Activated gamma-delta T cell treated with anti-CD3 and anti-CD28 coated beads, Interleukin-2, amount 50 U/mL, for 16 hours (primary cell): ENCODE measurements around the gene P2RX3.

Source experiments
- DNase-seq: peaks from one replicate; pipeline ENCODE4 v3.0.0-alpha.2; 2020; ENCODE audit warnings: low read depth

The P2RX3 gene

DNA sequence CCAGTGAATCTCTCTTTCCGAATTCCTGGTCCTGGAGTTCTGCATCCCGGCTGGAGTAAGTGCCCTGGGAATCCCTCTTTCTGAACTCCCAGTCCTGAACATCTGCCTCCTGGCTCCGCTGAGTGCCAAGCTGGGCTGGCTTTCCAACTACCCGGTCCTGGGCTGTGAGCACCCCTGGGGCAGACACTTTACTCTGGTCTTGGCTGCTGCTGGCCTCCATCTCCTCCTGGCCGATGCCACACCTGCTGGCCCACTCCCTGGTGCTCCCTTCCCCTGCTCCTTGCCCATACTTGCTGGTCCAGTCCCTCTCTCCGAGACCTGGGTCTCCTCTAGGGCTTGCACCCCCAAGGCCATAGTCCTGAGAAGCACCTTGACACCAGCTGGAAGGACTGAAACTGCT lies 28.1 kb upstream of the P2RX3 start:
- DNase-seq: no peak

DNA sequence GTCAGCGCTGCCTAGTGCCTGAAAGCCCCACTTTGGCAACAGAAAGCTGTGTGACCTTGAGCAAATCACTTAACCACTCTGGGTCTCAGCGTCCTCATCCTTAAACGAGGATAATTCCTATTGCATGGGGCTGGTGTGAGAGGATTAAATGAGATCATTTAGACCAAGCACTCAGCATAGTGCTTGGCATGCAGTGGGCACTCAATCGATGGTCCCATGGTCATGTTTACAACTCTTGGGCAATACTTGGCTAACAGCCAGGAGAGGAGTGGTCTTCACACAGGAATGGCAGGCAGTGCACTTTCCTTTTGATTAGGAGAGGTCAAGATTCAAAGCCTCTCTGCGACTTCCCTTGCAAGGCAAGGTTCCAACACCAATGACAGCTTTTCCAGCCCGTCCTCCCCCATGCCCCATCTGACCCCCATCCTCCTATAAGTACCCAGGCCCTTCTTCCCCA lies 27.5 kb upstream of the P2RX3 start:
- DNase-seq: no peak

DNA sequence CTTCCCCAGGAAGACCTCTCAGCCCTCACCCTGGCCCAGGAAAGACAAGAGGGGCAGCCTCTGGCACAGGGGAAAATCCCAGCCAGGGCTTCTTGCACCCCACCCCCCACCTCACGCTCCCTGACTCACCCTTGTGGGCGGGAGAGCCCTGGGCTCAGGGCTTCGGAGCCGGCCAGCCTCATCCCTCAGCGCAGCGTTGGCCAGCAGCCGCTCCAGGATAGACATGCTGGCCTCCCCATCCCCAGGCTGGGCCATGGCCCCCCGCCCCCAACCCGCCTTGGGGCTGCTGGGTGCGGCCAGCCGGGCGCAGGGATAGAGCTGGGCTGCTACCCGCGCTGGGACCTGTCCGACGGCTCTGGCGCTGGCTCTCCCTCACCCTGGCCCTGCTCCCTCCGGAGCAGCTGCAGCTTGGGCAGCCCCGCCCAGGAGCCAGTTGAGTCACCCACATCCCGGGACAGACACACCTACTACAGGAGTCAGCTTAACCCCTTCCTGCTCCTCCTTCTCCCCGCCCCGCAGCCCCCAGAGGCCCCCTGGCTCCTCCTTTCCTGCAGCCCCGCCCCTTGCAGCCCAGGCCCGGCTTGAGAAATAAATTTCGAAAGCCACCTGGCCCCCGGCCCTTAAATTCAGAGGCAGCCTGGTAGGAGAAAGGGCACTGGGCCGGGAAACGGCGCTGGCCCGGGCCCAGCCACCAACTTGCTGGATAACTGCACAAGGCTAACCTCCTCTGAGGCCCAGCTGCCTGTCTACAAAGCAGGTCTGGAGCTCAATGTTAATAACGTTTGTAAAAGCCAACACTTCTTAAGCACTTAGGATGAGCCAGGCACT lies 26.8 kb upstream of the P2RX3 start:
- DNase-seq: no peak

DNA sequence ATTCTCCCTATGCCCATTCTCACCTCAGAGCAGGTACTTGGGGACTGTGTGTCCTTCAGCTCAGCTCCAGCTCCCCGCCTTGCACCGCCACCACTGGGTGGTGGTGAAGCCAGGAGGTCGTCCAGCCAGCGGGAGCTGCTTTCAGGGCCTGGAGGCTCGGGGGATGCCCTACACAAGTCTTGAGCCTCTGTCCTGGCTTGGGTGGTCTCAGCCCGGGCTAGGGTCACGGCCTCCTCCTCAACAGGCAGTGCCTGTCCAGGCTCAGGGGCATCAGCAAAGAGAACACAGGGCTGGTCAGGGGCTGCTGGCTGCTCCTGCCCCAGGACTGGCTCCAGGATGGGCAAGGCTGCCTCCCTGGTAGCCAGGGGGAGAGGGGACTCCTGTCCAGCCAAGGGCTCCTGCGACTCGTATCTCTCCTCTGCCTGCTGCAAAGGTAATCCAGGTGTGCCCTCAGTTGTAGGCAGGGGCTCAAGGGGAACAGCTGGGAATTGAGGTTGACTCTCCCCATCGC lies 25.6 kb upstream of the P2RX3 start:
- DNase-seq: no peak

DNA sequence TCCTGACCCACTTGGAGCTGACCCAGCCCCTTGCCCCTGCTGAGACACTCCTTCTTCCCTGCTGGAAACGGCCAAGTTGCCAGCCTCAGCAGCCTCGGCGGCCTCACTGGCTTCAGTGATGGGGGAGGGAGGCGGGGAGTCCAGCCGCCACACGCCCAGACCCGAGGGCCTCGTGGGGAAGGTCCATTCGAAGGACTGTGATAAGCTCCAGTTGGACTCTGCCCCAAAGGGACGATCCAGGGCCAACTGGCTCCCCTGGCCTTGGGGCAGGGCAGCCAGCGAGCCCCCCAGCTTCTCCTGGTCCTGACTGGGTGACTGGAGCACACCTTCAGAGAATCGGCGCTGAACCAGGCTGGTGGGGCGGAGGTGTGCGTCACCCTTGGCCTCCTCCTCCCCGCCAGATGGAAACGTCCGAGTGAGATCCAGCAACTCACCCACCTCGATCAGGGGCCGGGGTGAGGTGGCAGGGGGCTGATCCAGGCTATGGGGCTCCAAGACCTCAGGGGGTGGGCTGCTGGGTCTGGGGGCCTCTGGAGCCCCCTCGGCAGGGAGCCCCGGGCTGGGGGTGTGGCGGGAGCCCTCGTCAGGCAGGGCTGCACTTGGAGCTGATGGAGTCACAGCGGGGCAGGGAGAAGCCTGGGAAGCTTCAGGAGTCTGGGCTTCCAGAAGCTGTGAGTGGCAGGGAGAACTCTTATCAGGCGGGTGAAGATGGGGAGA lies 24.9 kb upstream of the P2RX3 start:
- no peak for DNase-seq

DNA sequence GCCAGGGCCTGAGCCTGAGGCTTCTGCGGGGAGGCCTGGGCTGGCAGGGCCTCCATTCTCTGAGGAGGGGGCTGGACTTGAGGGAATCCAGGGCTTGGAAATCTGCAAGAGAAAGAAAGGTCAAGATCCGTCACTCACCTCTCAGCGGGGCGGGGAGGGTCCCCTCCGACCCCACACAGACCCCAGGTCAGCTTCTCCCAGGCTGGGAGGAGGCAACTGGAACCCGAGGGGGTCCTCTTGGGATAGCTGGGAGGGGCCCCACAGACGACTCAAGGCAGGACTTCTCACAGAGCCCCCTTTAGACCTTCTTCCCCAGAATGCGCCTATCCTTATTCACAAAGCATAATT lies 24.4 kb upstream of the P2RX3 start:
- DNase-seq: no peak

DNA sequence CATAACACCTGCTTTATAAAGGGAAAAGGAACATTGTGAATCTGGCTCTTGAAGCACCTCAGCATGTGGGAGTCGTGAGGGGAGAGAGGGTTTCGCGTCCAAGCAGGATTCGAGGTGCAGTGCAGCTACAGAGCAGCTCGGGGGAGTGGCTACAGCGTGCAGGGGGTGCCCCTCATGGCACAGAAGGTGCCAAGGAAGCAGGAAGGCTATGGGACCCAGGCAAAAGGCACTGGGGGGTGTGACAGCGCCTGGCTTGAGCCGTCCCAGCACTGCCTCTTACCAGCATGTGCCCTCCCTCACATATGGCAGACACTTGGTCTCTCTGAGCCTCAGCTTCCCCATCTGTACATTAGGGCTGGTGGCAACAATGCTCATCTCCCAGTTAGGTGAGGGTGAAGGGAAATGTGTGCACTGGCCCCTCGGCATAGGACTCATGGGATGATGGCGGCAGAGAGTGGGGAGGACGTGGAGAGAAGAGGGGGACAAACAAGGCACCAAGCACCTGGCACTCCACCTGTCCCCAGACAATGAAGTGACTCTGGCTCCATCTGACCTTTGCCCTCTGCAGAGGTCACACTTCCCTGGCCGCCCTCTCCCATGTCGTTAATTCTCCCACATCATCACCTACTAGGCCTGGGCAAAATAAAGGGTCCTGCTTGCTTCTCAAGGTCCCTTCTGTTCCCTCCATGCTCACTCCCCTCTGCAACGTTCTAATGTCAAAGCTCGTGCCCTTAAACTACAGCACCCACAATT lies 23.8 kb upstream of the P2RX3 start:
- no peak for DNase-seq

DNA sequence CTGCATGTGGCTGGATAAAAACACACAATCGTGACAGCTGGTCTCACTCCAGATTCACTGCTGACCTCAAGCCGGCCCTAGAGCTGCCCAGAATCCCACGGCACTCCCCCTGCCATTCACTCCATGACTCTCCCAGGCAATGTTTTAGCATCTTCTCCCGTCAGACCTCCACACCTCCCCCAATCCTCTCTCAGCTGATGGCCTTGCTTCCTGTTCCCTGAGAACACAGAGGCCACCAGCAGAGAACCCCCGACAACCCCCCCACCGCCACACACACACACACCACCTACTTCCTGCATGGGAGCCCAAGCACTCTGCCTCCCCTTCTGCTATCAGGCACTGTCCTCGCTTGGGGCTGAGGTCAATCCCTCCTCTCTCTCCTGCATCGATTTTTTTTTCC lies 22.7 kb upstream of the P2RX3 start:
- no peak for DNase-seq

DNA sequence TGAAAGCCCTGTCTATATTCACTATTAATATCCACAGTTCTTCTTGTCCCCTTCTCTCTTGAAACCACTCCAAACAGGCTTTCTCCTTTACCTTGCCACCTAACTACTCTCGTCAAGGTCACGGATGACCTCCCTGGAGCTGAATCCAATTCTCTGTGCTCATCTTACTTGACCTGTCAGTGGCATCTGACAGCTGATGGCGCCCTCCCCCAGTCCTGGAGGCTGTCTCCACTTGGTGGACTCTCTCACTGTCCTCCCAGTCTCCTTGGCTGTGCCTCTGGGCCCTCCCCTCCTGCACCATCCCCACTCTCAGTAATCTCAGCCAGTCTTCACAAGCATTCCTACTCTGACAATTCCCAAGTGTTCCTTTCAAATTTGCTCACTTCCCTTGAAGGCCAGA lies 22.1 kb upstream of the P2RX3 start:
- DNase-seq: no peak

DNA sequence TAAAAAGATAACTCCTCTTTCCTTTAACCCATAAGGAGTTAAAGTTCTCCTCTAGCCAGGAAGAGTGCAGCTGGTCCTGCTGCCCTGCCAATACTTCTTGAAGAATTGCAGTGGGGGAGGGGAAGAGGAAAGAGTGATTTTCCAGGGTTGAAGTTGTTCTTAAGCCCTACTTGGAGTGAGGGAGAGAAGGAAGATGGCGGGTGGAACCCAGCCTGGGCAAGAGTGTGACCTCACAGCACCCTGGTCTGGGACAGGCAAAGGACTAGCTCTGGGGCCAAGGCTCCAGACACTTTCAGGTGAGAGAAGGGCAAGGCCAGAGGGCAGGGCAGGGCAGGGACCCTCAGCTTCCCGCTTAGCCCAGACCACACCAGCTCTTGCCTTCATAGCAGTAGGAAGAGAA lies 20.0 kb upstream of the P2RX3 start:
- DNase-seq: no peak

DNA sequence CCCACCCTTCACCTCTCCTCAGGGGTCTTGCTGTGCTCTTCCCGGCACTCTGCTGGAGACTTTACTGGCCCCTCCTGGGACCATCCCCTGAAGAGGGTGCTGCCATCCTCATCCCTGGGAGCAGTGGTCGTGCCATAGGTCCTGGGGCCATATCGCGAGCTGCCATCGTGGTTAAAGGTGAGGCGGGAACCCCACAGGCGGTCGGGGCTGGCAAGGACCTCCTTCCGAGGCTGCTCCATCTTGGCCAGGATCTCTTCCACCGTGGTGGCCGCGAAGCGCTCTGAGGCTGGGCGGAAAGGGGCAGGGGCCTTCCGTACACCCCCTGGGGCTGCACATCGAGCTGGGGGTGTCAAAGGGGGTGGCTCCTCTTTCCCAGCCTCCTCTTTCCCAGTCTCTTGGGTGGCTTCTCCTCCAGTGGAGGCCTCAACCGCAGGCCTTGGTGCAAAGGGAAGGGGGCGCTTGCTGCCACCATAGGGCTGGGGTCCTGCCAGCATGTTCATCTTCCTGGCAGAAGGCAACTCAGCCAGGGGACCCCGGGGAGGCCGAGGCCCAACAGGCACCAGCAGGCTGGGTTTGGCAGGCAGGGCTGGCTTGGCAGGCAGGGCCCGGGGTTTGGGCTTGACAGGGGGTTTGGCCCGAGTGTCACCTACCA lies 18.0 kb upstream of the P2RX3 start:
- no peak for DNase-seq

DNA sequence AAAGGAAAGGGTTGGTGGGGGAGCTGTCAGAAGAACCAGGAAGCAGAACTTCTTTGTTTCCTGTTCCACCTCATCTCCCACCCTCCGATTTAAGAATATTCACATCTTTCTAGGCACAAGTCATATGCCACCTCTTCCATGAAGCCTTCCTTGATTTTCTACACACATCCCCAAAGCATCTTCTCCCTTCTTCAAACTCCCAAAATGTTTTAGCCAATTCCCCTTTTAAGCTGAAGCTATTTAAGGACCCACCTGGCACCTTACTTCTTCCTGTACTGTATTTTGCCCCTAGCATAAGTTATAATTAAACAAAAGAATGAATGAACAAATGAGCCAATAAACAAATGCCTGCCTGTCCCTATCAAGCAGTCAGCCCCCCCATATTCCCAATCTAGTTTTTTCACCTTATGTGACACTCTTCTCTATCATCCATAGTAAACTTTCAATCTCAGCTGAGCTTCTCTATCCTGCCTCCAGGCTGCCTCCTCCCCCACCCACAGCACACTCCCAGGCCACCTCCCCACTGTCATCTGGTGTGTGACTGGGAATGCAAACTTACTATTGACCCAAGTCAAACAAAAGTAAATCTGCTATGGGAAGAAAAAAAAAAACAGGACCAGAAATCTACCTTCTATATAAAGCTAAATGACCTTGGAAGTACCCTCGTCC lies 17.3 kb upstream of the P2RX3 start:
- no peak for DNase-seq

DNA sequence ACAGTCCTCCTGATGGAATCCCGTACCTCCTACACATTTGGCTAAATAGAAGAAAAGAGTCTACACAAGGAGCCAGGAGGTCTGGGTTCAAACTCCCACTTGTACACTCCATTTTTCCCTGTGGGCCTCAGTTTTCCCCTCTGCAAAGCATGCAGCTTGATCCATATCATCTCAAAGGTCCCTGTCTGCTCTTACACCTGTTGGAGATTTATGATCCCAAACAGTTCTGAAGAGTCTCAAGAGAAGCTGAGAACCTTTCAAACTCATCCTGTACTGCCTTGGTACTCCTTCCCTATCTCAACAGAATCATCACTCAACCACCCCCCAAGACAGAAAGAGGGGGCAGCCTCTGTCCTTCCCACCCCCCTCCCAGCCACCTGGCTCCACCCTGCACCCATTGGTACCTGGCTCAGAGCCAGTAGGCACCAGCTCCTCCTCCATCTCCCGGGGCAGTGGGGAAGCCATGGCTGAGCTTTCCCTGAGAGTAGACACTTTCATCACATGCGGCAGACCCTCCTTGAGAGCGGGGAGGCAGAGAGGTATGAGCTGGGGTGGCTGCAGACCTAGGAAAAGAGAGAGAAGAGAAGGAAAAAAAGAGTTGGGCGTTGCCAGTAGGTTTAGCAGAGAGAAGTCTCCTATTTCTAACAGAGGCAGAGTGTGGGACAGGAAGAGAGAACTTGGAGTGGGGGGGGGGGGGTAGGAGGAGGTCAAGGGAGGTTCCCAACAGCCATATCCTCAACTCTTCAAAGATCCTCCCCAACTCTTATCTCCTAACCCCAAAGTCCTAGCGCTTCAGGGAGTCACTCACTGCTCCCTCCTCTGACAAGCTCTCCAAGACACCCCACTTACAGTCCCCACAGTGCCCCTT lies 16.5 kb upstream of the P2RX3 start:
- no peak for DNase-seq

DNA sequence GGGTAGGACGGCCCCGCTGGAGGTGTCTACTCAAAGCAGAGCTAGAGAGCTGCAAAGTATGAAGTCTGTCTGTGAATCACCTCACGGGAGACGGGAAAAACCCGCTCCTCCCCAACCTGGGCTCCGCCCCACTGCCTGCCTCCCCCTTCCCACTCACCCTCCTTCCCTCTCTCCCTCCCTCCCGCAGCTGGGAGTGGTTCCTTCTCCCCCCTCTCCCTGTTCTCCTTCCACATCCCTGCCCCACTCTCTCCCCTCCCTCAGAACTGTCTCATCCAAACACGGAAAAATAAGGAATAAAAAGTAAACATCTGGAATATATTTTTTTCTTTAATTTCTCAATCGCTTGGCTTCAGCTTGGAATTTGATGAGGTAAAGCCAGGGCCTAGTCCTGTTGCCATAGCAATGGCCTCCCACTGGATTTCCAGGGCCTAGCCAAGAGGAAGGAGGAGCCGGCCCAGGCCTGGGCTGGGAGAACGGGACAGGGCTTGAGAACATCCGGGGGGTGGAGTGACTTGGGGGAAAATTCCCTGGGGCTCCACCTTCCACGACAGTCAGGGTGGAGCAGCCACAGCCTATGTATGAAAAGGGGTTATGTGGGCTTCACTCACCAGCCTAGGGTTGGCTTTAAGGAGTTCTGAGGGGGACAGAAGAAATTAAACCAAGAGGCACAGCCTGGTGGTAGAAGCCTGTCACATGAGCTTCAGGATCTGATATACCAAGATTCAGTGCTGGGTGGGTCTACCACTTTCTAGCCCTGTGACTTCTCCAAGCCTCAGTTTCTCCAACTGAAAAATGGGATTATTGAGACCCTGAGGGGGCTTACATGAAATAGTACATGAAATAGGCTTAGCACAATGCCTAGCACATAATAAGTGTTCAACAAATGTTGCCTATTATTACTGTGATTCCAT lies 15.6 kb upstream of the P2RX3 start:
- DNase-seq: no peak

DNA sequence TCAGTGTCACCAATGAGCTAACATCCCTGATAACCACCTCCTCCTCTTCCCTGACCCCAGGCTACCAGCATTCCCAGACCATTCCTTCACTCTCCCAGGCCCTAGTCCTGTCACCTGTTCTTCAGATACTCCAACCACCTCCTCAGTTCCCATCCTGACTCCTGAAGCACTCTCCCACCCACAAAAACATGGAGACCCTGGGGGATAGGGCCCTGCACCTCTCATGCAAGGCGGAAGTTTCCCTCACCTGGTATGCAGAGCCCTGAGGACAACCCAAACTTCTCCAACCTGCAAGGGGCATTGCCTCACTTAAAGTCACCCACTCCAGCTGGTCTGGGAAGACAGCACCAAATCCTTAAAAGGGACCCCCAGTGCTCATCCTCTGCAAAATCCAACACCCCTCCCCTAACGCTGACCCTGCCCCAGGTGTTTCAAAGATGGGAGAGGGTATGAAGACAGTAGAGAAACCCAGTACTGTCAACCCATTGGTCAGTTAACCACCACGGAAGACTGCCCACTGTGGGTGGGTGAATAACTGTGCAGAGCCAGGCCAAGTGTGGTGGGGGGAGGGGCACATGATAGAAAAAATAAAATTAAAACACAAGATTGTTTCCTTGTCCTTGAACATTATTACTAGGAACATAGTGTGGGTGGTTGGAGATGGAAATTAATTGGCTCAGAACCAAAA lies 14.8 kb upstream of the P2RX3 start:
- no peak for DNase-seq

DNA sequence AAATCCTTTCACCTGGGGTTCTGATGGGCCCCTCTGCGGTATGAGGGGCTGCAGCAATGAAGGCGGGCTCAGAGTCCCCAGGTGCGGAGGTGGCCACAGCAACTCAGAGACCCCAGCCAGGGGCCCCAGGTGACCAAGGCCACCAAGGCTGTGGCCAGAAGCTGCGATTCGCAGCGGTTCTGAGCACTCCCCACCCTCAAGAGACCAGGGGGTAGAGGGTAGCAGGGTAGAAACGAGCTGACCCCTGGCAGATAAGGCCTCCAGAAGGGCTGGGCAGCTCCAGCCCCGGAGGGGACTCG lies 14.3 kb upstream of the P2RX3 start:
- DNase-seq: no peak

DNA sequence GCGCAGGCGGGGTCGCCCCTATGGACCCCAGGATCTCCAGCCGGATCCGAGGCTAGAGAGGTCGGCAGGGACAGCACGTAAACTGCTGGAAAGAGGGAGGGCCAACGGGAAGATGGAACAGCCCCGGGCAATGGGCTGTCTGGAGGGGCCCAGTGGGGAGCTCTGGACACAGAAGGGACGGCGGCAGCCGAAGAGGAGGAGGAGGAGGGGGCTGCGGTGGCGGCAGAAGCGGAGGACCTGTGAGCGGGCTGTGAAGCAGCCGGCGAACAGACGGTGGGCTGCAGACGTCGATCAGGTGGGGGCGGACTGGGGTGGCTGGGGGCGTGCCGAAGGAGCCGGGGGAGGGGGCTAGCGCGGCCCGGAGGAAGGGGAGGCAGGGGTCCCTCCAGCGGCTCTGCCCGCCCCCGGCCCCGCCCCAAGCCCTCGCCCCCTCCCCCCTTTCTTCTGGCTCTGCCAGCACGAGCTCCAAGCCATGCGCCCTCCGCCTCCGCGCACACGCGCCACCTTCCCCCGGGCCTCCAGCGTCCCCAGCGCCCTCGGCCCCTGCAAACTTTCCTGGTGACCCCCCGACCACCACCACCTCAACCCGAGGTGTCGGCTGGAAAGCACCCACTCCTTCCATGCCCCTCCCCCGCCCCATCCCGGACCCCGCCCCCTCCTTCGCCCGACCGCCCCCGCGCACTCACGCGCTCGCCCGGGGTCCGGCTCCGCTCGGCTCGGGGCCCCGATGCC lies 13.8 kb upstream of the P2RX3 start:
- DNase-seq: no peak

DNA sequence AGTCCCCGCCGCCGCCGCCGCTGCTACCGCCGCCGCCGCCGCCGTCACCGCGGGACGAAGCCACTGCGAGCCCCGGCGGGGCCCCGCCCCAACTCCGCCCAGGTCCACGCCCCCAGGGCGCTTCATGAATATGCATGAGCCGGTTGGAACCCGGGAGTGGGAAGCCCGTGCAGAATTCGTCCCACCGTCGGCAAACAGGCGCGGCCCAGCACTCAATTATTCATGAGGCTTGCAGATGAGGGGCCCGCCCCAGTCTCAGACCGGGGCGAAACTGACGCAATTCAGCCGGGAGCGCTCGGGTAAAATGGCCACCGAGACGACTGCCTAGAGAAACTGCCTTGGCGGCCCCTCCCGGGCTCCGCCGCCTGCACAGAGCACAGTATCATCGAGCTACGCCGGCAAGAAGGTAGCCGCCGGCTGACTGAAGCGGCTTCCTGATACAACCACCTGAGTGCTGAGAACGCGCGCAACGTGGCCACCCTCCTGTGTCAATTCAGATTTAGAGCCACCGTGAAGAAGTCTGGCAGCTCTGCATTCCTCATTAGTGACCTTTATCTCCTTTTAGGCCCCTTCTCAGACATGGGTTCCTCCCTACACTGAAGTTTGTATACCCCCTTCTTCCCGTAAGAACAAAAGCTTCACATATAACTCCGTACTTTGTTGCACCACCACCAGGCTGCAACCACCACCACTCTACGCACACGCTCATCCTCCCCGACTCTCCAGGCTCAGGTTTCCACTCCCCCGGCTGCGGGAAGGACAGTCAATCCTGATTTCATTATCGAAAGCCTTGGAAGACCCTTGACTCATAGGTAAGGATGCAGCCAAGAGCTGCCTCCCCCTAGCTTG lies 13.0 kb upstream of the P2RX3 start, which contains the start of gene TNKS1BP1:
TSS of gene TNKS1BP1 (minus strand) at position 67 of the 849 bp plus-strand sequence. CDS start 3,067 bp downstream, outside the sequence.
- DNase-seq: peak; percentile 84
